HG03354 (cell line): ENCODE results near the gene KAT6B.
A peak's percentile ranks its signal among the peaks of the same experiment; 100 is the strongest.

Experiments
- ATAC-seq: cut with Tn5 transposase; IDR thresholded peaks from one replicate; pipeline ENCODE4 v1.9.1; 2021; ENCODE audit warnings: mild to moderate bottlenecking; ENCODE audit not compliant: unreplicated experiment, poor library complexity, severe bottlenecking

KAT6B gene

GRCh38 chr10:74973741-74974392, 147.5 kb downstream of the KAT6B start:
- ATAC-seq = no peak

DNA sequence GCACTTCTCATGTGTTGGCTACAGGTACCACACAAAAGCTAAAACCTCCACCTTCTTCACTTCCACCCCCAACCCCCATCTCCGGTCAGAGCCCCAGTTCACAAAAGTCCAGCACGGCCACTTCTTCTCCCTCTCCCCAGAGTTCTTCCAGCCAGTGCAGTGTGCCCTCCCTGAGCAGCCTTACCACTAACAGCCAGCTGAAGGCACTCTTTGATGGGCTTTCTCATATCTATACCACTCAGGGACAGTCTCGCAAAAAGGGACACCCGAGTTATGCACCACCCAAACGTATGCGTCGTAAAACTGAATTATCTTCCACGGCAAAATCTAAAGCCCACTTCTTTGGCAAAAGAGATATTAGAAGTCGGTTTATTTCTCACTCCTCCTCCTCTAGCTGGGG, 149.4 kb downstream of the KAT6B start:
- no peak for ATAC-seq

DNA sequence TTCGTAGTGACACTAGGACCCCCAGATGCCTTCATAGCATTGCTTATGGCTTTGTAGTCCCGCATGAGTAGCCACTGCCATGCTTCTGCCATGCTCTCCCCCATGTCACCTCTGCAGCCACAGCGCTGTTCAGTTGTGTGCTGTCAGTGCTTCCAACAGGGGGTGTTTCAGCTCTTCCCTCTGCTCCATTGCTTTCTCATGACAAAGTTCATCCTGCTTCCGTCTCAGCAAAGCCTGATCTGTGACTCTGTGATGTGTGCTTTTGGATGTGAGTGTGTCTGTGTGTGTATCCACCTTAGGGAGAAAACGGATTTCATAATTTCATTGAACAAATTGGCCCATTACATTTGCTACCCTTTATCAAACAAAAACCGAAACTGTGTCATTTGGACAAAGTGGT, 150.2 kb downstream of the KAT6B start:
- ATAC-seq = no peak

DNA sequence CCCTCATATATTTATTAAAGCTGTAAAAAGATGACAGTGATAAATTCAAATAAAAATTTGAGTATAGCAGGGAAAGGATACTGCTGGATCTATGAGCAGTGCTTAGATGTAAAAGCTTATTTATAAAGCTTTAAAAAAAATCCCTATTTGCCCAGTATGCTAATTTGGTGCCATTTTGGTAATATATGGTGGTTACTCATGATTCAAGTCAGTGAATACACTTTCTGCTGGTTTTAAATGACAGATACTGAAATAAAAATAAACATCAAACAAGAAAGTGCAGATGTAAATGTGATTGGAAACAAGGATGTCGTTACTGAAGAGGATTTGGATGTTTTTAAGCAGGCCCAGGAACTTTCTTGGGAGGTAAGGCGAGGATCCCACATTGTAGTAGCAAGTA, 150.7 kb downstream of the KAT6B start:
- ATAC-seq = peak; percentile 3

- ATAC-seq = peak; percentile 91
These were observed 151.8 kb downstream of the KAT6B start for GRCh38 chr10:74977913-74978847.

DNA sequence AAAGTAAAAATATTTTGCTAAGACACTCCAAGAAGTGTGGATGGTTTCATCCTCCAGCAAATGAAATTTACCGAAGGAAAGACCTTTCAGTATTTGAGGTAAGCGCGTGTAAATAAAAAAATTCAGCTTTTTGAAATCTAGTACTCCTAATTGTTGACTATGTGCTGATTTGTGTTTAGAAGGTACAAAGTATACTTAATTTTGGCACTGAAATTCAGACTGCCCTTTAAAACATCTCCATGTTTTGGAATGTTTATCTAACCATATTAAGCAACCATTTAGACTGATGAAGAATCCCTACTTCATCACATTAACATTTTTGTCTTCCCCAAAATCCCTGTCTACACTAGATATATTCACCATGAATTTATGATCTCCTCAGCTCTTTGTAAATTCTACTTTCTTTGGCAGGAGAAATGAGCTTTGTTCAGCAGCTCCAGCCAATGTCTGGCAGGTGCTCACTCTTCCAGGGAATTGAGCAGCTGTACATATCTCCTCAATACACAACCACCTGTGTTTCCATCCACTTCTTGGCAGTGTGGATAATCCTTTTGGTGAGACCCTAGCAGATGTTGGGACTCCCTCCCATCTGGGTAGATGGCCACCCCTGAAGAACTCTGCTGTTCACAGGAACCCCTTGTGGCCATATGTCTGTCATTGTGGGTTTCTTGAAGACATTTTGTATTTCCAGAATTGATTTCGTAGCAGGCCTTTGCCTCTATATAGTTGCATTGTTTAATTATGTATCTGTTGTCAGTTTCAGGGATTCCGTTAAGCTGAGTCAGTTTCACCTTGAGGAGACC, 155.6 kb downstream of the KAT6B start:
- ATAC-seq = no peak

- ATAC-seq = no peak
These were observed 156.2 kb downstream of the KAT6B start for GRCh38 chr10:74982634-74982982.

DNA sequence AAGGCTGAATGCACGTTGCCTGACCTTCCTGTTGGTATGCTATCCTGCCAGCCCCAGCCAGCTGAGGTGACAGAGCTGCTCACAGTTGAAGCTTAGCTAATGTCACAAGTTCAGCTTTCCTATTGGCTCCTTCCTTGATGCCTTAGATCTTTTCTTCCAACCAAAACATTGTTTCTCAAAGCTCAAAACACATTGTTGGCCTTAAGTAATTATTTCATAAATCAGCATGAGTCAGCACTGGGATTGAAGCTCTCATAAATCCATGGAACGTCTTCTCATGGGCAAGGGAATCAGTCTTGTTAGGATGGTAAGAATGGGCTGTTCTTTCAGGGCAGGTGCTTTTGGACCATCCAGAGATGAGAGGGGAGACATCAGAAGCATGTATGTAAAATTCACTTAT, 157.0 kb downstream of the KAT6B start:
- no peak for ATAC-seq

- no peak for ATAC-seq
These were observed 161.1 kb downstream of the KAT6B start for GRCh38 chr10:74987339-74988053.

DNA sequence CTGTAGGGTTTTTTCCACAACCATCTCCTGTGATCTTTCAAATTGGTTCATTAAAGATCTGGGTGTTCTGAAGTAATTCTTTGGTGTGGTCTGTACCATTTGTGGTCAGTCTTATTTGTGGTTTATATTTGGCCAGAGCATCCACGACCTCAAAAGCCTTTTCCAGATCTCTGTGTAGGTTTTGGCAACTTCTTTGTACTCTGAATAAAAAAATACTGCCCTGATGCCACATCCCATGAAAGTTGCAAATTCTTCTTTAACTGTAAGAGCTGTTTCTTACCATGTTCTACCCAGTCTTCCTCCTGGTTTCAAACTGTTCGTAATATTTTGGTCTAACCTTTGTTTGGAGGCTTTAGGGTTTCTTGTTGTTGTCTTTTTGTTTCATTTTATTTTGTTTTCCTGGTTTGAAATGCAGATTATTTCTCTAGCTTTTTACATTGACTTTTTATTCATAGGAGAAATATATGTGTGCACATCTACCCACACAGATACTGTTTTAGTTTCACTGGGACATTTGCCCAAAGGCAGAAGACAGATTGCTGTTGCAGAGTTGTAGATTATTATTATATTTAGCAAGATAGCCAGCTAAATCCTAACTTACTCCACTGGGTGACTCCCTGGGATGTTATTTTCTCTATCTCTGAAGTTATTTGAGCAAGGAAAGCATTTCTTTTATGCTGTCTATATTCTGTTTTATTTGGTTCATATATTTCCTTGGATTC, 161.8 kb downstream of the KAT6B start:
- no peak for ATAC-seq

DNA sequence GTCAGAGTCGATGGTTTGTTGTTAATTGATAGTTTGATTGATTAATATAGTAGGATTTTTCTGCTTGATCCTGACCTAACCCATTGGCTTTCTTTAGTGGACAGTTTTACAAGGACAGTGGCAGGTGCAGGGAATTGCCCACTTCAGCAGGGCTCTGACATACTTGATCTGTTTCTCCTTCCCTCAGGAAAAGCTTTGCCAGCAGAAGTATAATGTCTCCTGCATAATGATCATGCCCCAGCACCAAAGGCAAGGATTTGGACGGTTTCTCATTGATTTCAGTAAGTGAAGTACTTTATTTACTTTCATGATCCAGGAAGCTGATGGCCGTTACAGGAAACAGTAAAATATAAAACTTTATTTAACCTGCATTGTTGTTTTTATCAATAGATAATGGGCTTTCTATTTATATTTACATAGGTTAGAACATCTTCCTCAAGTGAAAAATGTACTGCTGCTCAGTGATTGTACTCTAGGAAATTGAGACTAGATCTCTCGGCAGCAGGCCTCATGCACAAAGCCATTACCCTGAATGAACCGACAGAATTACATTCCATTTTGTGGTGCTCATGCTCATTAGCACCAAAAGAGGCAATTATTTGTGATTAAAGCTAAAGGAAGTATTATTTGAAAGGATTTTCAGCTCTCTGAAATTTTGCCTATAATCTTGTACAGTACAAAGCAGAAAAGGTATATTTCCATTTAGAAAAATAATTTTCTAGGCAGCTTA, 162.6 kb downstream of the KAT6B start:
- ATAC-seq = no peak

GRCh38 chr10:74991435-74991834, 165.0 kb downstream of the KAT6B start:
- peak; percentile 66 for ATAC-seq

- ATAC-seq = no peak
These were observed 165.7 kb downstream of the KAT6B start for GRCh38 chr10:74992068-74992467.

GRCh38 chr10:74993649-74994048, 167.2 kb downstream of the KAT6B start:
- no peak for ATAC-seq

DNA sequence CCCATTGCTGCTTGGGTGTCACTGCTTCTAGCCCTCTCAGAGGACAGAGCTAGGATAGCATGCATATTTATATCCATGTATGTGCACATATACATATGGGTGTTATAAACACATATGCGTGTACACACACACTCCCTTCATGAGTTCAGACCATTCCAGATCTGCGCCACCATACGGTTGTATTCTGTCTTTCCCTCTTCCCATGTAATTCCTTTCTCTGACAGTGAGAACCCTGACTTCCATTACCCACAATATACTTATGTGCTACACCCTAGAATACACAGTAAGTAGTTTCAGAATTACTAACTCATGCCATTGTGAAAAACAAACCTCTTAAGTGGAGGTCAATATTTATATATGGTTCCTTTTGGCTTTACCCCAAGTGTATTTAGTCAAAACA, 168.5 kb downstream of the KAT6B start:
- peak; percentile 56 for ATAC-seq

DNA sequence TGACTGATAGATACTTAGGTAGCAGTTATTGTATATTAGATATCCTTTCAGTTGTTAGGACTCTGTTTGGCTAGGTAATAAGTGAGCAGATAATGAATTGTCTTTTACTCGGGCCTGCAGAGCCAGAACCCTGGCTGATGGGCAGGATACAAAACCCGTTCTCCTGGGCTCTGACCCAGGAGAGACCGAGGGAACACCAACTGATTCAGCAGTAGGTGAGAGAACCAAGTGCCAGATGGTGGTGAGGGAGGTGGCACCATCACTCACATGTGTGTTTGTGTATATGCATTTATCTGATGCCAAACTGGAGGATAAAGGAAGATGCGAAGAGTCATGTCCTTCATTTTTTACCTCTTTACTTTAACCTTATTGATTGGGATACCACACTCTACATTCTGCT, 169.4 kb downstream of the KAT6B start:
- ATAC-seq = no peak

DNA sequence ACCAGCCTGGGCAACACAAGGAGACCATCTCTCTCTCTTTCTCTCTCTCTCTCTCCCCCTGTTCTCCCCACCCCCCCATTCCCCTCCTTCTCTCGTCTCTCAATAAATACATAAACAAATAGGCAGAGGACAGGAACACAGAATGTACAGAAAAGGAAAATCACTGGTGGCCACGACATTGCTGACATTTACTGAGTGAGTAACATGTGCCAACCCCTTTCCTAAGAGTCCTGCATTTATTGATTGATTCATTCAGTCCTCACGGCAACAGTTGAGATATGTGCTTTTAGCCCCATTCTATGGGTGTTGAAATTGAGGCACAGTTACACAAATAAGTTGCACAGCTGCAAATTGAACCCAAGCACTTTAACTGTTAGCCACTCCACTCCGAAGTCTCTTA, 170.8 kb downstream of the KAT6B start:
- no peak for ATAC-seq

DNA sequence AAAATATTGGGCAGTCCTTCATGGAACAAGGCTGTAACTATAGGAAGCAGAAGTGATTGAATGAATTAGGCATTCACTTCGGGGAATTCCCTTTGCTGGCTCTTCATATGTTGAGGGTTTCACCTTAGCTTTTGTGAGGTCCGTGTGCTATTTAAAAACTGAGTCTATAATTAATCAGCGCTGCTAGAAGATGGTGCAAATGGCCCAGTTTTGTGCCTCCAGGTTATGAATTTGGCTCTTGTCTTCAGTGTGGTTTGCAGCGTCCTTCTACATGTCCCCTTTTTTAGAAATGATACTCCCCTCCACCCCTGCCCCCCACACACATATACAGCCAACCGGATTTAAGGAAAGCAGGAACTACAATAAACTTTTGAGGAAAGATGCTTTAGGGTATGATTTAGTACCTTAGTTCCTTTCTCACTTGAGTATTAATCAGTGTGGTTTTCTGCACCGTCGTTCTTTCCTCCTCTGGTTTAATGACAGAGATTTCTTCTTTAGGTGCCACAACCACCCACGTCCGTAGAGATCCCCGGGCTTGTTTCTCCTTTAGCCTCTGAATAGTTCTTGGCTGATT, 174.4 kb downstream of the KAT6B start:
- peak; percentile 87 for ATAC-seq
